Mesodermal cell (in vitro differentiated cells): ENCODE data around the gene CIAO2A. TPM values are rescaled to one million over a fixed set of nuclear protein-coding genes. Genes with fewer than 3 reads are reported as not detected.

Source experiments
- H3K27ac ChIP-seq: 2 replicates; pipeline ENCODE4 v1.7.0; 2013; ENCODE audit warnings: mild to moderate bottlenecking, low read depth, low read length, moderate library complexity; ENCODE audit not compliant: severe bottlenecking
- H3K36me3 ChIP-seq: 2 replicates; pipeline ENCODE4 v1.7.1; 2013; ENCODE audit warnings: mild to moderate bottlenecking, low read length, moderate library complexity; ENCODE audit not compliant: control insufficient read depth, insufficient read depth
- H3K4me1 ChIP-seq: one replicate; pipeline ENCODE4 v1.7.1; 2013; ENCODE audit warnings: mild to moderate bottlenecking, low read length; ENCODE audit not compliant: insufficient read depth, control insufficient read depth, poor library complexity, severe bottlenecking
- H3K4me3 ChIP-seq: 2 replicates; pipeline ENCODE4 v1.7.0; 2013; ENCODE audit warnings: low read length, control low read depth, mild to moderate bottlenecking; ENCODE audit not compliant: insufficient read depth, poor library complexity, severe bottlenecking; ENCODE audit errors: extremely low read depth
- H3K9me3 ChIP-seq: 2 replicates; pipeline ENCODE4 v1.7.1; 2013; ENCODE audit warnings: mild to moderate bottlenecking, low read length, moderate library complexity; ENCODE audit not compliant: control insufficient read depth
- WGBS, 2 experiments: methylation state at CpG; one replicate each; pipeline ENCODE4 v1.1.5; 2013; ENCODE audit warnings: missing lambda C conversion rate in 2 of 2; ENCODE audit not compliant: insufficient coverage in 2 of 2; 5-methylcytosine and 5-hydroxymethylcytosine counted together
- polyA plus RNA-seq, 2 experiments: library from polyadenylated mRNA; stranded (reverse); fragments of 50-300 nt; gene quantifications; one replicate each; pipeline ENCODE4 v1.2.3, GENCODE V29; 2013

Gene CIAO2A, protein sequence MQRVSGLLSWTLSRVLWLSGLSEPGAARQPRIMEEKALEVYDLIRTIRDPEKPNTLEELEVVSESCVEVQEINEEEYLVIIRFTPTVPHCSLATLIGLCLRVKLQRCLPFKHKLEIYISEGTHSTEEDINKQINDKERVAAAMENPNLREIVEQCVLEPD
- 87.8 TPM for polyA plus RNA-seq (2013, experiment 1 of 2)
- 88.5 TPM for polyA plus RNA-seq (2013, experiment 2 of 2)

DNA sequence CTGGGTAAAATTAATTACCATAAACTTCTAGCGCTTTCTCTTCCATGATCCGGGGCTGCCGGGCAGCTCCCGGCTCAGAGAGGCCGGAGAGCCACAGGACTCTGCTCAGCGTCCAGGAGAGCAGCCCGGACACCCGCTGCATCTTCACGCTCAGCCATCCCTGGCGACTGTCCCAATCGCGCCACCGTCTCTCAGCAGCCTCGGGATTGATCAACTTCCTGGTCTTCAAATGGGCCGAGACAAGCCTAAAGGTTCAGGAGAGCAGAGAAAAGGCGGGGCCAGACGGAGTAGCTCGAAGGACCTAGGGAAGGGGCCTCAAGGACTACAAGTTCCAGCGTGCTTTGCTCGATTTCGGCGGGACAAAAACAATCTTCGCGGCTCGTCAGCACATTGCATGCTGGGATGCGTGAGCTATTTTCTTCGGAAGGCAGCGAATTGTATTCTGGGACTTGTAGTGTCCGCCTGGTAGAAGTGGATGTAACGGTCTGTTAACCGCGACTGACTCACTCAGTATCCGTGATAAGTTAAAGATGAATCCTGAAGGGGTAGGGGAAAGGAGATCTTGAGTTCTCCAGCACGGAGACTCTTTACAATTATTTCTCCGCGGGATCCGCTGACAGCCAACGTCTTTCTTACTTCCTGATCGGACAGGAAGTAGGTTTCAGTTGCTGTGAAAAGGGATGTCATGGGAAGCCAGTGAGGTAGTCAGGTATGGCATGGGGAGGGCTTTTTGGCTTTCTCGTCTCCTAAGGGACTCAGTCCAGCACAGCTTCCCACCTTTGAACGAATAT is at the start of gene CIAO2A:
Gene CIAO2A (minus strand): TSS at position 212 of the 791 bp plus-strand sequence. CDS start 70 bp downstream, at position 142.
- Histone ChIP-seq H3K4me3 (peak within 1 kb of the TSS; percentile 84), H3K36me3 (peaks cover 9% of the 10 kb centered on the region), H3K27ac (peak within 1 kb of the TSS; percentile 82), H3K4me1 (peaks cover 4% of the 10 kb centered on the region), H3K9me3 (no peaks in the 10 kb centered on the region)
- WGBS, 2 experiments = 0% methylated on average over 37 to 38 of the region's 41 CpGs

DNA sequence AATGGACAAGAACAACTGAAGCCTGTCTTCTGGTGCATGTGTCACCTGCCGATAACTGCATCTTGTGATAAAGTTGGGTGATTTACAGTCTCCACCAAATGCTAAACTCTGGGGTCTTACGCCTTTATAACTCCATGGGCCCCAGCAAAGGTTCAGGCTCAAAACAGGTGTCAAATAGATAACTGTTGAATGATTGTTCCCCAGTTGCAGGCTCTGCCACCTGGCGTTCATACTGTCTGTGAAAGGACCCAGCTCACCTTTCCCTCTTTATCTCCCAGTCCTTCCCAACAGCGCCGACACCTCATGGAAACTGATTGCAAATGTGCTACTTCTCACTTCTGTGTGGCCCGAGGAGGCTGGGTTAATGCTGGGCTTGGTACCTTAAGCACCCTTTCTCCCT is 49.6 kb upstream of the CIAO2A start:
- no peak overlapping the region for H3K4me3 ChIP-seq
- WGBS, 2 experiments = 91 to 92% methylated on average over 4 to 5 of the region's 6 CpGs
- no peaks in the 10 kb centered on the region for H3K4me1 ChIP-seq
- no peak overlapping the region for H3K27ac ChIP-seq
- H3K9me3 ChIP-seq = no peaks in the 10 kb centered on the region
- peaks cover 37% of the 10 kb centered on the region for H3K36me3 ChIP-seq

DNA sequence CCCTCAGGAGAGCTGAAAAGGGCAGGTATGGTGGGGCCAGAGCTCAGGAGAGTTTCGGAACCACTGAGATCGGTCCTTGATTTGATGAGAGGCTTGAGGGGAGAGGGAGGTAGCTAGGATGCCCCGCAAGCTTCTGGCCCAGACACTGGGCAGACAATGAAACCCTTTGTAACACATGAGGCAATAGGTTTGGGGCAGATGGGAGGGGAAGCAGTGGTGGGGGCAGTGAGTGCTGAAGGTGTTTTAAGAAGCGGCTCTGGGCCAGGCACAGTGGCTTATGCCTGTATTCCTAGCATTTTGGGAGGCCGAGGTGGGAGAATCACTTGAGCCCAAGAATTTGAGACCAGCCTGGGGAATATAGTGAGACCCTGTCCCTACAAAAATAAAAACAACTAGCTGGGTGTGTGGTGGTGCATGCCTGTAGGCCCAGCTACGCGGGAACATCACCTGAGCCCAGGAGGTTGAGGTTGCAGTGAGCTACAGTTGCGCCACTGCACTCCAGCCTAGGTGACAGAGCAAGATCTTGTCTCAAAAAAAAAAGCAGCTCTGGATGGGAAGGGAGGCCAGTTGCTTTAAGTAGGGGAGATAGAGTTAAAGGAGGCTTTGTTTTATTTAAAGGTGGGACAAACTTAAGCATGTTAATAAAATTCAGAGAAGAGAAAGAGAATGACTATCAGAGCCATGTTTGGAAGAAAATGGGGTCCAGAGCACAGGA is 48.3 kb upstream of the CIAO2A start:
- WGBS, 2 experiments = 93 to 96% methylated on average over 7 to 8 of the region's 8 CpGs
- Histone ChIP-seq H3K4me1 (no peaks in the 10 kb centered on the region), H3K36me3 (peaks cover 49% of the 10 kb centered on the region)

DNA sequence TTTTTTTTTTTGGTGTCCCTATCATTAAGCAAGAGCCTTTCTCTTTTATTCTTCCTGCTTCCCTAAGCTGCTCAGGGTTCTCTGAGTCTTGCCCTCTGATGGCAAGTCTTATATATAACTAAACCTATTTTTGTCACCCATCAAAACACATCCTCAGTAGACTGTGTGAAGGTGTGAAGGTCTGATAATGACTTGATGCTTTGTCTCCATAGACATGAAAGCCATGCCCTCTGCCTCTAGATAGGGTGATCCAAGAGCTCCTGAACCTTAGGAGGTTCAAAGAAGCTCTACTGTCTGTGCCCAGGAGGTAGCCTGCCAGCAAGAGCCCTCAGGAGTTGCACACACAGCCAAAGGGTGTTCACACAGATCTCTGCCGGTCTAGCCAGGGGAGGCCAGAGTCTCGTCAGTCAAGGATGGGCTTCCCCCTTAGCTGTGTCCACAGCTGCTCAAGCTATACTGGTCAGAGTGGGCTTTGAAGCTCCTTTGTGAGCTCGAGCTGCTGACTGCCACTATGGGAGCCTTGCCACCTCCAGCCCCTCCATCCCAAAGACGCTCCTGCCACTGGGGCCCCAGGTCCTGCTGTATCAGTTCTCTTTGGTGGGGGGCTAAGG is 44.8 kb upstream of the CIAO2A start:
- 94 to 95% methylated on average over 3 of the region's 4 CpGs for whole genome bisulfite sequencing, 2 experiments

More for the DNA sequence above, 48.3 kb upstream of the CIAO2A start:
- Histone ChIP-seq H3K27ac (no peak overlapping the region), H3K9me3 (no peaks in the 10 kb centered on the region), H3K4me3 (no peak overlapping the region)

DNA sequence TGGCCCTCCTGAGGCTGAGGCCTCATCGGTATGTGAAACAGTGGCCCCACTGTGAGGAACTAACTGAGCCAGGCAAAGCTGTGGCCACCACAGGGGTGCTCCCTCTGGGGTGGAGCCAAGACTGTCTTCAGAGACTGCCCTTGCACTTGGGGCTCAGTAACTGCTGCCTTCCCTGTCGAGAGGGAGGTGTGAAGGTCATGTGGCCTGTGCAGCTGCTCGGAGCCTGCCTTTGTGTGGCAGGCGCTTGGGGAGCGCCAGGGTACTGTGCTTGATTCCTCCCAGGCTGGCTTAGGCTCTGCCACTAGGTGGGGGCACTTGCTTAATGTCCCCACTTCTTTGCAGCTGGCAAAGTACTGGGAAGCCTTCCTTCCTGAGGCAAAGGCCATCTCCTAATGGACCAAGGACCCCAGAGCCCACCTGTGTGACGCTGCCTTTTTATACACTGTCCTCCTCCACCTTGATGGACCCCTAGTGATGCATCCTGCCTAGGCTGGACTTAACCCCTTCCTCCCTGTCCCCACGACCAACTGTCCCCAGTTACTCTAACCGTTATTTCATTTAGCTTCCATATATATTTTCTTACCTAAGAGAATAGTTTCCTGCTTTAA is 43.7 kb upstream of the CIAO2A start:
- no peak overlapping the region for H3K27ac ChIP-seq
- no peak overlapping the region for H3K4me3 ChIP-seq
- H3K36me3 ChIP-seq = peaks cover 69% of the 10 kb centered on the region
- H3K9me3 ChIP-seq = no peaks in the 10 kb centered on the region
- 75 to 90% methylated on average over 3 to 6 of the region's 8 CpGs for WGBS, 2 experiments
- H3K4me1 ChIP-seq = no peaks in the 10 kb centered on the region

More for the DNA sequence above, 44.8 kb upstream of the CIAO2A start:
- Histone ChIP-seq H3K27ac (no peak overlapping the region), H3K36me3 (peaks cover 67% of the 10 kb centered on the region), H3K4me3 (no peak overlapping the region), H3K9me3 (no peaks in the 10 kb centered on the region), H3K4me1 (no peaks in the 10 kb centered on the region)

DNA sequence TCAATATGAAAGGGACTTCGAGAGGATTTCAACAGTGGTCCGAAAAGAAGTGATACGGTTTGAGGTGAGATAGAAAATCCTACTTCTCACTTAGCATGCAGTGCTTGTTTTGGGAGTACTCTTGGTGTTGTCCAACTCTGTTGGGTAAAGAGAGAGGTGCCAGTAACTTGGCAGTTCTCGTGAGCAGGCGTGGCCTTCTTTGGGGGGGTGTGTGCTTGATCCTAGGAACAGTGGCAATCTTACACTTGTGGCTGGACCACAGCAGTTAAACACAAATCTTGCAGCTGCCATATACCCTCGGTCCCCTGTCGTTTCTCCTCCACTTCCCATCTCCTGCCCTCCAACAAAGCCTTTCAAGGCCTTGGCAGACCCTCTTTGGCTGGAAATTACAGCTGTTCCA is 42.7 kb upstream of the CIAO2A start:
- WGBS, 2 experiments = 91 to 92% methylated on average over 3 to 4 of the region's 7 CpGs
- Histone ChIP-seq H3K4me3 (no peak overlapping the region), H3K27ac (no peak overlapping the region), H3K4me1 (no peaks in the 10 kb centered on the region), H3K36me3 (peaks cover 71% of the 10 kb centered on the region), H3K9me3 (no peaks in the 10 kb centered on the region)

DNA sequence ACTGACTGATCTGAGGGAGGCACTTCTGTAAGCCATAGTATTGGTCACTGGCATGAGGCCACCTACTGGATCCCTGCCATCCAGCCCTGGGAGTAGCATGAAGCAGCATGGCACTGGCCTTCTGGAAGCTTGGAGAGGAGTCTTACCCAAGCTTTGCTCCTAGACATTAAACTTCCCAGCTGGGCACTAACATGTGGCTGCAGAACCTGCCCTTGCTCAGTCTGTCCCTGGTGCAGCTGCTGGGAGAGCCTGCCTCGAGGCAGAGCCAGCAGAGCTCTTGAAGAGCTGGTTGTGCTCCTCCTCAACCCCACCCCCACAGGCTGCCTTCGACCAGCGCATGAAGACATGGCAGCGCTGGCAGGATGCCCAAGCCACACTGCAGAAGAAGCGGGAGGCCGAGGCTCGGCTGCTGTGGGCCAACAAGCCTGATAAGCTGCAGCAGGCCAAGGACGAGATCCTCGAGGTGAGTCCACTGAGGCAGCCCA is 40.7 kb upstream of the CIAO2A start:
- Histone ChIP-seq H3K9me3 (no peaks in the 10 kb centered on the region), H3K27ac (no peak overlapping the region), H3K4me1 (no peaks in the 10 kb centered on the region), H3K36me3 (peaks cover 84% of the 10 kb centered on the region), H3K4me3 (no peak overlapping the region)
- WGBS, 2 experiments = 99% methylated on average over 9 of the region's 9 CpGs

DNA sequence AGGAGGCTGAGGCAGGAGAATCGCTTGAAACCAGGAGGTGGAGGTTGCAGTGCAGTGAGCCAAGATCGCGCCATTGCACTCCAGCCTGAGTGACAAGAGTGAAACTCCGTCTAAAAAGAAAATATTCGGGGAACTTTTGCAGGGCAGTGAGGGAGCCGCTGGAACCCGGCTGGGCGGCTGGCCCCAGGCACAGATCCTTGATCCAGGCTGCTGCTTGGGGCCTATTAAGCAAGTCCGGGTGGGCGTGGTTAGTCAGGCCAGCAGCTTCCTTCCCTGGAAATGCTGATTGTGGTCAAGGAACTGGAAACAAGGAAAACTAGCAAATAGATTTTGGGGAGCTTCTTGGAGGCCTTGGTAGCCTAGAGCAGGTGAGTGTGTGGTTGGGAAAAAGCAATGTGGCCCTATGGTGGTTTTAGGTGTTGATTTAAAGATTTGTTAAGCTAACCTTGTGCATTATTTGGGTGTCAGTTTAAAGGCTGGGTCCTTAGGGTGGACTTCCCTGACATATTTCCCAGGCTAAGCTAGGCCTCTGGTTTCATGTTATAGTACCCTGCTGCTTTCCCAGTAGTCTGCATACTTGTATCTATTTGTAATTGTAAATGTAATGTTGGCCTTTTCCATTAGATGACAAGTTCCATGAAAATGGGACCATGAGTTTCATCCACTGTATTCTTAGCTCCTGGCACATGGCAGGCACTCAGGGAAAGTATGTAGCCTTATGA is 40.1 kb upstream of the CIAO2A start:
- Histone ChIP-seq H3K9me3 (no peaks in the 10 kb centered on the region), H3K27ac (no peak overlapping the region), H3K4me1 (no peaks in the 10 kb centered on the region), H3K4me3 (no peak overlapping the region), H3K36me3 (peaks cover 89% of the 10 kb centered on the region)
- WGBS, 2 experiments = 92 to 95% methylated on average over 10 of the region's 10 CpGs

DNA sequence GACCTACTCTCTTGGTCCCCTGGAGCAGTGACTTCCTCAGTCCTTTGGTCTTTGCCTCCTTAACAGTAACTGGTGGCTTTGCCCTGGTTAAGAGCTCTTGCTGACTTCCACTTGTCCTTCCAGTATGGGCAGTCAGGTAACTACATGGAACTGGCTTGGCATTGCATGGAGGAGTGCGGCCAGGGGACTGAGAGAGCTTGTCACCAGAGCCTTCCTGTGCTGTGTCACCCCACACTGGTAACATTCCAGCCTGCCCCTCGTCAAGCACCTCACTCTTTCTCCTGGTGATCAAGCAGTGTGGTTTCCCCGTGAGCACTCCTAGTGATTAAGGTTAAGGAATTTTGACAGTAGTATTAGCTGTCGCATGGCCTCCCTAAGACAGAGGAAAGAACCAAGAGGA is 38.6 kb upstream of the CIAO2A start:
- 95 to 100% methylated on average over 3 of the region's 4 CpGs for WGBS, 2 experiments
- H3K27ac ChIP-seq = no peak overlapping the region
- H3K9me3 ChIP-seq = no peaks in the 10 kb centered on the region
- H3K4me3 ChIP-seq = no peak overlapping the region
- H3K4me1 ChIP-seq = no peaks in the 10 kb centered on the region
- H3K36me3 ChIP-seq = peaks cover 87% of the 10 kb centered on the region
